ENCODE data around the gene SRP54. TPM values are rescaled to one million over a fixed set of nuclear protein-coding genes. Genes with fewer than 3 reads are reported as not detected.

SRP54 gene
- total and polyA plus RNA-seq, 4 donors: 32.6 to 113 (median 38.4) TPM

DNA sequence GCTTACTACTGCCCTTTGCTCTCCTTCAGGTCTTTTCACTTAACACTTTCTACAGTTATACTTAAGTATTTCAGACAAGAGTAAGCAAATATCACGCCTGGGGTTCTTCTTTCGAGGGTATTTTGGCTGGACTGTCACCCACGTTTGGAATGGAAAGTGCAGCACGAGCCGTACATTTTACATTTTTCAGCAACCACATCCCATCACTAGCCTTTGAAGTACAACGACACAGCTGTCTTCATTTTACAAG is 62.9 kb downstream of the SRP54 start:
- no peaks in the 10 kb centered on the region for H3K9me3 ChIP-seq (ENCODE audit: control insufficient read depth in 4 of 4, low read length in 3 of 4)
- TF ChIP-seq HNF4G (IDR thresholded peaks at IDR 0.05) (no peak), YY1 (IDR thresholded peaks at IDR 0.05) (no peak), RAD21 (IDR thresholded peaks at IDR 0.05) (peak in 1 of 2 donors; percentile 3), JUND (IDR thresholded peaks at IDR 0.05) (no peak), NR2F2 (IDR thresholded peaks at IDR 0.05) (no peak), GABPA (IDR thresholded peaks at IDR 0.05 in 1 of 2, conservative IDR thresholded peaks at IDR 0.05 in 1 of 2) (no peak), FOXA1 (IDR thresholded peaks at IDR 0.05) (no peak), SP1 (IDR thresholded peaks at IDR 0.05) (no peak), TAF1 (conservative IDR thresholded peaks at IDR 0.05) (no peak), RXRA (IDR thresholded peaks at IDR 0.05) (no peak), EGR1 (IDR thresholded peaks at IDR 0.05; ENCODE audit: low read depth in 2 of 2) (no peak), FOXA2 (IDR thresholded peaks at IDR 0.05) (no peak)
- TF ChIP-seq, protein P1, sequence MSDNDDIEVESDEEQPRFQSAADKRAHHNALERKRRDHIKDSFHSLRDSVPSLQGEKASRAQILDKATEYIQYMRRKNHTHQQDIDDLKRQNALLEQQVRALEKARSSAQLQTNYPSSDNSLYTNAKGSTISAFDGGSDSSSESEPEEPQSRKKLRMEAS (IDR thresholded peaks at IDR 0.05): peak; percentile 56
- TF ChIP-seq, protein P2, sequence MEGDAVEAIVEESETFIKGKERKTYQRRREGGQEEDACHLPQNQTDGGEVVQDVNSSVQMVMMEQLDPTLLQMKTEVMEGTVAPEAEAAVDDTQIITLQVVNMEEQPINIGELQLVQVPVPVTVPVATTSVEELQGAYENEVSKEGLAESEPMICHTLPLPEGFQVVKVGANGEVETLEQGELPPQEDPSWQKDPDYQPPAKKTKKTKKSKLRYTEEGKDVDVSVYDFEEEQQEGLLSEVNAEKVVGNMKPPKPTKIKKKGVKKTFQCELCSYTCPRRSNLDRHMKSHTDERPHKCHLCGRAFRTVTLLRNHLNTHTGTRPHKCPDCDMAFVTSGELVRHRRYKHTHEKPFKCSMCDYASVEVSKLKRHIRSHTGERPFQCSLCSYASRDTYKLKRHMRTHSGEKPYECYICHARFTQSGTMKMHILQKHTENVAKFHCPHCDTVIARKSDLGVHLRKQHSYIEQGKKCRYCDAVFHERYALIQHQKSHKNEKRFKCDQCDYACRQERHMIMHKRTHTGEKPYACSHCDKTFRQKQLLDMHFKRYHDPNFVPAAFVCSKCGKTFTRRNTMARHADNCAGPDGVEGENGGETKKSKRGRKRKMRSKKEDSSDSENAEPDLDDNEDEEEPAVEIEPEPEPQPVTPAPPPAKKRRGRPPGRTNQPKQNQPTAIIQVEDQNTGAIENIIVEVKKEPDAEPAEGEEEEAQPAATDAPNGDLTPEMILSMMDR (IDR thresholded peaks at IDR 0.05; ENCODE audit: low read depth, low read length, missing input control): no peak
- TF ChIP-seq, protein P3, sequence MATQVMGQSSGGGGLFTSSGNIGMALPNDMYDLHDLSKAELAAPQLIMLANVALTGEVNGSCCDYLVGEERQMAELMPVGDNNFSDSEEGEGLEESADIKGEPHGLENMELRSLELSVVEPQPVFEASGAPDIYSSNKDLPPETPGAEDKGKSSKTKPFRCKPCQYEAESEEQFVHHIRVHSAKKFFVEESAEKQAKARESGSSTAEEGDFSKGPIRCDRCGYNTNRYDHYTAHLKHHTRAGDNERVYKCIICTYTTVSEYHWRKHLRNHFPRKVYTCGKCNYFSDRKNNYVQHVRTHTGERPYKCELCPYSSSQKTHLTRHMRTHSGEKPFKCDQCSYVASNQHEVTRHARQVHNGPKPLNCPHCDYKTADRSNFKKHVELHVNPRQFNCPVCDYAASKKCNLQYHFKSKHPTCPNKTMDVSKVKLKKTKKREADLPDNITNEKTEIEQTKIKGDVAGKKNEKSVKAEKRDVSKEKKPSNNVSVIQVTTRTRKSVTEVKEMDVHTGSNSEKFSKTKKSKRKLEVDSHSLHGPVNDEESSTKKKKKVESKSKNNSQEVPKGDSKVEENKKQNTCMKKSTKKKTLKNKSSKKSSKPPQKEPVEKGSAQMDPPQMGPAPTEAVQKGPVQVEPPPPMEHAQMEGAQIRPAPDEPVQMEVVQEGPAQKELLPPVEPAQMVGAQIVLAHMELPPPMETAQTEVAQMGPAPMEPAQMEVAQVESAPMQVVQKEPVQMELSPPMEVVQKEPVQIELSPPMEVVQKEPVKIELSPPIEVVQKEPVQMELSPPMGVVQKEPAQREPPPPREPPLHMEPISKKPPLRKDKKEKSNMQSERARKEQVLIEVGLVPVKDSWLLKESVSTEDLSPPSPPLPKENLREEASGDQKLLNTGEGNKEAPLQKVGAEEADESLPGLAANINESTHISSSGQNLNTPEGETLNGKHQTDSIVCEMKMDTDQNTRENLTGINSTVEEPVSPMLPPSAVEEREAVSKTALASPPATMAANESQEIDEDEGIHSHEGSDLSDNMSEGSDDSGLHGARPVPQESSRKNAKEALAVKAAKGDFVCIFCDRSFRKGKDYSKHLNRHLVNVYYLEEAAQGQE (IDR thresholded peaks at IDR 0.05): no peak
- TF ChIP-seq, protein P4, sequence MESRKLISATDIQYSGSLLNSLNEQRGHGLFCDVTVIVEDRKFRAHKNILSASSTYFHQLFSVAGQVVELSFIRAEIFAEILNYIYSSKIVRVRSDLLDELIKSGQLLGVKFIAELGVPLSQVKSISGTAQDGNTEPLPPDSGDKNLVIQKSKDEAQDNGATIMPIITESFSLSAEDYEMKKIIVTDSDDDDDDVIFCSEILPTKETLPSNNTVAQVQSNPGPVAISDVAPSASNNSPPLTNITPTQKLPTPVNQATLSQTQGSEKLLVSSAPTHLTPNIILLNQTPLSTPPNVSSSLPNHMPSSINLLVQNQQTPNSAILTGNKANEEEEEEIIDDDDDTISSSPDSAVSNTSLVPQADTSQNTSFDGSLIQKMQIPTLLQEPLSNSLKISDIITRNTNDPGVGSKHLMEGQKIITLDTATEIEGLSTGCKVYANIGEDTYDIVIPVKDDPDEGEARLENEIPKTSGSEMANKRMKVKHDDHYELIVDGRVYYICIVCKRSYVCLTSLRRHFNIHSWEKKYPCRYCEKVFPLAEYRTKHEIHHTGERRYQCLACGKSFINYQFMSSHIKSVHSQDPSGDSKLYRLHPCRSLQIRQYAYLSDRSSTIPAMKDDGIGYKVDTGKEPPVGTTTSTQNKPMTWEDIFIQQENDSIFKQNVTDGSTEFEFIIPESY (IDR thresholded peaks at IDR 0.05): no peak
- peaks cover 0 to 2% (median 0%) of the 10 kb centered on the region in 4 donors for H3K36me3 ChIP-seq (ENCODE audit: control insufficient read depth in 4 of 4, insufficient read depth in 3 of 4, low read depth in 1 of 4, low read length in 3 of 4)
- H3K9ac ChIP-seq (ENCODE audit: low read depth in 1 of 2, low read length in 2 of 2): peak overlapping the region; percentile 91 to 99
- peaks cover 2 to 21% (median 7%) of the 10 kb centered on the region in 4 donors for H3K4me1 ChIP-seq (ENCODE audit: control insufficient read depth in 4 of 4, insufficient read depth in 4 of 4, low read length in 3 of 4)
- peak overlapping the region; percentile 91 to 96 for H3K27ac ChIP-seq (ENCODE audit: low read depth in 1 of 2, low read length in 2 of 2)
- H3K27me3 ChIP-seq (ENCODE audit: control insufficient read depth in 4 of 4, insufficient read depth in 4 of 4, low read length in 3 of 4): no peaks in the 10 kb centered on the region
- peak overlapping the region; percentile 80 to 85 (median 81) for H3K4me3 ChIP-seq (ENCODE audit: low read depth in 1 of 3, low read length in 3 of 3)
- DNase-seq (ENCODE audit: low spot score): no peak
- WGBS: 0% methylated on average over 6 of the region's 6 CpGs

DNA sequence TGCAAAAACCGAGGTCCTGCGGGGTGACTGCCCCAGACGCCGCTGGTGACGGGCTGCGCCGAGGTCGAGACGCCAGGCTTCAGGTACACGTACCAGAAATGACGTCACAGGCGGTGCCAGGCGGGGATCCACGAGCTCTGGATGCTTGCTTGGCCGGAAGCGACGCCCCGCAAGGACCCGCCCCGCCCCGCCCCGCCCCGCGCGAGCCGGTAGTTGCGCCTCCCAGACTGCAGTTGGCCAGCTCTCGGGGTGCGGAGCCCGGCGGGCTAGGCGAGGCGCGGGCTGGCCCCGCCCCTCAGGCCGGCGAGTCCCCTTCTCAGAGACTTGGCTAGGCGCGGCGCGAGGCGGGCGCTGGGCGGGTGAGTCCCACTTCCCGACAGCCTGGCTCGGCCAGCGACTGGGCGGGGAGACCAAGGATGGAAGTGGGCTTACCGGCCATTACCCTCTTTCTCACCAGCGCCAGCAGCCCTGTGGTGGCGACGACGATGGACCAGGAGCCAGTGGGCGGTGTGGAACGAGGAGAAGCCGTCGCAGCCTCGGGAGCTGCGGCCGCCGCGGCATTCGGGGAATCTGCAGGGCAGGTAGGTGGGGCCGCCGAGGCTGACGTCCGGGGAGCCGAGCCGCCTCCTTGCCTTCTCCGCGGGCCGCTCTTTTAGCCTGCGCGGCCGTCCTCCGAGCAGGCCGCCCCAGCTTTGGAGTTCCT is 63.4 kb downstream of the SRP54 start, which contains the start of gene FAM177A1:
Gene FAM177A1 (plus strand): TSS at position 225 of the 703 bp plus-strand sequence. CDS start 192 bp downstream, at position 417.
- Histone ChIP-seq H3K9me3 (ENCODE audit: control insufficient read depth in 4 of 4, low read length in 3 of 4) (no peaks in the 10 kb centered on the region), H3K27ac (ENCODE audit: low read depth in 1 of 2, low read length in 2 of 2) (peak within 1 kb of the TSS; percentile 91 to 96), H3K4me3 (ENCODE audit: low read depth in 1 of 3, low read length in 3 of 3) (peak within 1 kb of the TSS; percentile 80 to 92 (median 81)), H3K36me3 (ENCODE audit: control insufficient read depth in 4 of 4, insufficient read depth in 3 of 4, low read depth in 1 of 4, low read length in 3 of 4) (peaks cover 0 to 2% (median 0%) of the 10 kb centered on the region in 4 donors), H3K27me3 (ENCODE audit: control insufficient read depth in 4 of 4, insufficient read depth in 4 of 4, low read length in 3 of 4) (no peaks in the 10 kb centered on the region), H3K9ac (ENCODE audit: low read depth in 1 of 2, low read length in 2 of 2) (peak within 1 kb of the TSS; percentile 91 to 99), H3K4me1 (ENCODE audit: control insufficient read depth in 4 of 4, insufficient read depth in 4 of 4, low read length in 3 of 4) (peaks cover 2 to 22% (median 7%) of the 10 kb centered on the region in 4 donors)
- under 1% methylated on average over 77 of the region's 77 CpGs for WGBS
- peak; percentile 99 for DNase-seq (ENCODE audit: low spot score)
- TF ChIP-seq EGR1 (IDR thresholded peaks at IDR 0.05; ENCODE audit: low read depth in 2 of 2) (no peak), FOXA2 (IDR thresholded peaks at IDR 0.05) (no peak), FOXA1 (IDR thresholded peaks at IDR 0.05) (no peak), NR2F2 (IDR thresholded peaks at IDR 0.05) (no peak), RAD21 (IDR thresholded peaks at IDR 0.05) (no peak), JUND (IDR thresholded peaks at IDR 0.05) (peak; percentile 36 to 48), SP1 (IDR thresholded peaks at IDR 0.05) (peak; percentile 60), HNF4G (IDR thresholded peaks at IDR 0.05) (no peak)
- TF ChIP-seq, protein P3 (IDR thresholded peaks at IDR 0.05): peak; percentile 79
- TF ChIP-seq, protein P4 (IDR thresholded peaks at IDR 0.05): no peak
- TF ChIP-seq, protein P5, sequence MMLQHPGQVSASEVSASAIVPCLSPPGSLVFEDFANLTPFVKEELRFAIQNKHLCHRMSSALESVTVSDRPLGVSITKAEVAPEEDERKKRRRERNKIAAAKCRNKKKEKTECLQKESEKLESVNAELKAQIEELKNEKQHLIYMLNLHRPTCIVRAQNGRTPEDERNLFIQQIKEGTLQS (IDR thresholded peaks at IDR 0.05): no peak

All from liver (tissue), 9 donors.